Measurements from ENCODE around the gene IGF2.

The IGF2 gene

GRCh38 chr11:2088746-2089535 is 50.2 kb downstream of the IGF2 start:
- intact Hi-C loops (cut with DNase I; ENCODE audit: low total_unique reads): no loop called here
- H3K27ac ChIP-seq: no peak overlapping the region
- TF ChIP-seq CTCF (IDR thresholded peaks at IDR 0.05): no peak
- peaks cover 0 to 16% (median 13%) of the 10 kb centered on the region in 4 donors for H3K4me1 ChIP-seq
- no peaks in the 10 kb centered on the region for H3K36me3 ChIP-seq
- H3K4me3 ChIP-seq: no peak overlapping the region
- DNase-seq: no peak
- H3K27me3 ChIP-seq: peaks cover 0 to 61% of the 10 kb centered on the region in 2 donors
- peaks cover 0 to 10% (median 7%) of the 10 kb centered on the region in 3 donors for H3K9me3 ChIP-seq

DNA sequence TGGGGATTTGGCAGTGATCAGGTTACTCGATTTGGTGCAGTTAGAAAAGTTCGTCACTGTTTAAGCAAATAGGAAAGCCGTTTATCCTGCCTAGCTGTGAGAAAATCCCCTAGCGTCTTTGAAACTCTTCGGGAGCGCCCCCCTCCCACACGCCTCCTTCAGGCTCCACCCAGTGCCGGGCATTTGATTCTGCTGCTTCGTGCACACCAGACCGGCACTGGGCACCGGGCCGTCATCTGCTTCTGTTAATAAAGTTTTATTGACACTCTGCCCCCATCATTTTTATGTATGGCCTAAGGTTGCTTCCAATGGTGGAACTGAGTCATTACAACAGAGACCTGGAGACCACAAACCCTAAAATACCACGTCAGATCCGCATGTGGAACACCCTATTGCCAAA is 50.9 kb downstream of the IGF2 start:
- H3K9me3 ChIP-seq: peaks cover 0 to 13% (median 7%) of the 10 kb centered on the region in 3 donors
- DNase-seq: peak in 1 of 2 donors; percentile 11
- H3K36me3 ChIP-seq: no peaks in the 10 kb centered on the region
- H3K27me3 ChIP-seq: peaks cover 0 to 61% of the 10 kb centered on the region in 2 donors
- no peak overlapping the region for H3K27ac ChIP-seq
- no peak for TF ChIP-seq CTCF (IDR thresholded peaks at IDR 0.05)
- intact Hi-C loops (cut with DNase I; ENCODE audit: low total_unique reads): no loop called here
- peaks cover 0 to 10% (median 8%) of the 10 kb centered on the region in 4 donors for H3K4me1 ChIP-seq
- no peak overlapping the region for H3K4me3 ChIP-seq

DNA sequence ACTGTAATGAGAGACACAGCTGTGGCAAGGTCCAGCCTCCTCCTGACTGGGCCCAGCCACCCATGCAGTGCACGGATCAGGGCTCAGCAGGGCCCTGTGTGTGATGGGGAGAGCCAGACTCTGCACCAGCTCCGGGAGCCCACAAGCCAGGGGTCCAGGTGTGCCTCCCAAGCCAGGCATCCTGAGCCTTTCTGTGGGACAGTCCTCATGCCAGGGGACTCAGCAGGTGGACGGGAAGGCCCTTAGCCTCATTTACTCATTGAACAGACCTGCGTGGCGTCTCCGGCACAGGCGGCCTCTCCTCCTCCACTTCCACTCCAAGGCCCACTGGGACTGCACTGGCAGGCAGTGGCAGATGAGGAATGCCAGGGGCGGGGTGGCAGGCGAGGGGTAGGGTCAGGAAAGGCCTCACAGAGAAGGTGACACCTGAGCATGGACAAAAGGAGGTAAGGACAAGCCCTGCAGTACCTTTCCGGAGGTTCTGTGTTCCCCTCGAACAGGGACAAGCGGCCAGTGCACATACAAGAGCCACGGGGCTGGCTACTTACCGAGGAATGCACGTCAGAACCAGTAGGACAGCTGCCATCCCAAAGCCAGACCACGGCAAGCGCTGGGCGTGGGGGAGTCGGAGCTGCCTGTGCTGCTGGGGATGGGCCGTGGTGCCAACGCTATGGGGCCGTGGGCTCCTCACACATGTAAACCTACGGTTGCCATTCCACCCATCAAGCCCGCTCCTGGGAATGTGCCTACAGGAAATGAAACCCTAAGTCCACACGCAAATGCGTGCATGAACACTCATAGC is 52.7 kb downstream of the IGF2 start:
- peak; percentile 12 to 41 for DNase-seq
- Histone ChIP-seq H3K27ac (no peak overlapping the region), H3K36me3 (no peaks in the 10 kb centered on the region), H3K4me1 (no peaks in the 10 kb centered on the region), H3K9me3 (peaks cover 0 to 13% (median 7%) of the 10 kb centered on the region in 3 donors), H3K4me3 (no peak overlapping the region), H3K27me3 (peaks cover 0 to 61% of the 10 kb centered on the region in 2 donors)
- intact Hi-C loops (cut with DNase I; ENCODE audit: low total_unique reads): no loop called here
- TF ChIP-seq CTCF (IDR thresholded peaks at IDR 0.05): no peak

DNA sequence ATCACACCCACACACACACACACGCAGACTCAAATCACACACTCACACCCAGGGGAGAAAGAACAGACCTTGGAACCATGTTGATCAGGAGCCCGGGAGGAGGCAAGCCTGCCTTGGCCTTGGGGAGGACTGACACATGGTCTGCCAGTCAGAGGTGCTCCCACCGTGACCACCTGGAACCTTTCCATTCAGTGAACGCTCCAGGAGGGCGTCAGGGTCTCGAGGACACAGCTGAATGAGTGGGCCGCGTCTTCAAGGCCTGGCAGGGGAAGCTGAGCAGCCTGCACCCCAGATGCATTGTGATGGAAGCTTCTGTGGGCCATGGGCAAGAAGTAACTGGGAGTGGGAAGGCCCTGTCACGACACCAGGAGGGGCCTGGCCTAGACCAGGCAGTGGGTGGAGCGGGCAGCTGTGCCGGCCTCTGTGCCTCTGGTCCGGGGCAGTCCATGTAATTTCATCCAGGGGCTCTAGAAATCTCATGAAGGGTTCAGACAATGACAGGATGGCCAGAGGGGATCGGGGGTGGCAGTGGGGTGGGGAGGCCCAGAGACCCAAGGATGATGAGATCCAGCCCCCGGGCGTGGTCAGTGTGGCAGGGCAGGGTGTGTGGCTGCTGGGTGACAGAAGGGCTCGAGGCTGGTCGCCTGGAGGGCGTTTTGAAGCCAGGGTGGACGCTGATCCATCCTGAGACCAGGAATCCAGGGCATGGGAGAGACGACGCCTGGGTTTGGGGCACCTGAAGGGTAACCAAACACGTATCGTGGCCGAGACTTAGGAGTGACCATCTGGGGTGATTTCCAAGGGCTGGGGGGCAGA is 53.7 kb downstream of the IGF2 start:
- no peak overlapping the region for H3K4me3 ChIP-seq
- H3K36me3 ChIP-seq: no peaks in the 10 kb centered on the region
- peaks cover 0 to 13% (median 7%) of the 10 kb centered on the region in 3 donors for H3K9me3 ChIP-seq
- peaks cover 0 to 54% of the 10 kb centered on the region in 2 donors for H3K27me3 ChIP-seq
- no peak for TF ChIP-seq CTCF (IDR thresholded peaks at IDR 0.05)
- intact Hi-C loops (cut with DNase I; ENCODE audit: low total_unique reads): no loop called here
- H3K4me1 ChIP-seq: no peaks in the 10 kb centered on the region
- no peak overlapping the region for H3K27ac ChIP-seq
- peak; percentile 14 to 55 for DNase-seq

- Histone ChIP-seq H3K9me3 (peaks cover 0 to 13% (median 7%) of the 10 kb centered on the region in 3 donors), H3K27ac (no peak overlapping the region), H3K36me3 (no peaks in the 10 kb centered on the region), H3K4me1 (no peaks in the 10 kb centered on the region), H3K4me3 (no peak overlapping the region), H3K27me3 (peaks cover 0 to 48% of the 10 kb centered on the region in 2 donors)
- no peak for DNase-seq
- intact Hi-C loops (cut with DNase I; ENCODE audit: low total_unique reads): no loop called here
- TF ChIP-seq CTCF (IDR thresholded peaks at IDR 0.05): no peak
These were observed 54.5 kb downstream of the IGF2 start for GRCh38 chr11:2084721-2085120.
